ENCODE data around the gene ENOX2. TPM values are rescaled to one million over a fixed set of nuclear protein-coding genes. Genes with fewer than 3 reads are reported as not detected.
"Not testable (repeated sequence)": the region's sequence is repeated elsewhere in the genome, so short reads cannot be mapped to it uniquely, and the experiment has no call there.

The ENOX2 gene
- total RNA-seq, 1 donor from 2014 or later: 14.0 TPM

- Mint-ChIP-seq H3K9me3 (ENCODE audit: unreplicated experiment) (no peaks in the 10 kb centered on the region), H3K27ac (ENCODE audit: unreplicated experiment) (no peak overlapping the region), H3K4me3 (ENCODE audit: unreplicated experiment) (no peak overlapping the region), H3K27me3 (ENCODE audit: unreplicated experiment) (no peaks in the 10 kb centered on the region), H3K4me1 (ENCODE audit: unreplicated experiment) (peaks cover 21% of the 10 kb centered on the region), H3K36me3 (ENCODE audit: low read depth, unreplicated experiment) (no peaks in the 10 kb centered on the region)
- no peak for DNase-seq (ENCODE audit: low spot score)
- no peak for TF ChIP-seq CTCF (IDR thresholded peaks at IDR 0.05; ENCODE audit: unreplicated experiment)
These were observed 73.2 kb downstream of the ENOX2 start for GRCh38 chrX:130829526-130830515.

- H3K27me3 Mint-ChIP-seq (ENCODE audit: unreplicated experiment): no peaks in the 10 kb centered on the region
- H3K4me1 Mint-ChIP-seq (ENCODE audit: unreplicated experiment): peaks cover 15% of the 10 kb centered on the region
- no peak for TF ChIP-seq CTCF (IDR thresholded peaks at IDR 0.05; ENCODE audit: unreplicated experiment)
- H3K27ac Mint-ChIP-seq (ENCODE audit: unreplicated experiment): no peak overlapping the region
- H3K9me3 Mint-ChIP-seq (ENCODE audit: unreplicated experiment): no peaks in the 10 kb centered on the region
- DNase-seq (ENCODE audit: low spot score): no peak
- H3K36me3 Mint-ChIP-seq (ENCODE audit: low read depth, unreplicated experiment): no peaks in the 10 kb centered on the region
- H3K4me3 Mint-ChIP-seq (ENCODE audit: unreplicated experiment): no peak overlapping the region
These were observed 74.4 kb downstream of the ENOX2 start for GRCh38 chrX:130828641-130829040.

- no peak for DNase-seq (ENCODE audit: low spot score)
- Mint-ChIP-seq H3K4me1 (ENCODE audit: unreplicated experiment) (peaks cover 6% of the 10 kb centered on the region), H3K4me3 (ENCODE audit: unreplicated experiment) (no peak overlapping the region), H3K27ac (ENCODE audit: unreplicated experiment) (no peak overlapping the region), H3K36me3 (ENCODE audit: low read depth, unreplicated experiment) (no peaks in the 10 kb centered on the region), H3K27me3 (ENCODE audit: unreplicated experiment) (no peaks in the 10 kb centered on the region), H3K9me3 (ENCODE audit: unreplicated experiment) (no peaks in the 10 kb centered on the region)
- no peak for TF ChIP-seq CTCF (IDR thresholded peaks at IDR 0.05; ENCODE audit: unreplicated experiment)
These were observed 75.4 kb downstream of the ENOX2 start for GRCh38 chrX:130827648-130828047.

- H3K4me1 Mint-ChIP-seq (ENCODE audit: unreplicated experiment): no peaks in the 10 kb centered on the region
- no peaks in the 10 kb centered on the region for H3K27me3 Mint-ChIP-seq (ENCODE audit: unreplicated experiment)
- H3K27ac Mint-ChIP-seq (ENCODE audit: unreplicated experiment): no peak overlapping the region
- TF ChIP-seq CTCF (IDR thresholded peaks at IDR 0.05; ENCODE audit: unreplicated experiment): no peak
- H3K9me3 Mint-ChIP-seq (ENCODE audit: unreplicated experiment): no peaks in the 10 kb centered on the region
- no peak overlapping the region for H3K4me3 Mint-ChIP-seq (ENCODE audit: unreplicated experiment)
- no peaks in the 10 kb centered on the region for H3K36me3 Mint-ChIP-seq (ENCODE audit: low read depth, unreplicated experiment)
- DNase-seq (ENCODE audit: low spot score): no peak
These were observed 76.8 kb downstream of the ENOX2 start for GRCh38 chrX:130826249-130826648.

- Mint-ChIP-seq H3K4me3 (ENCODE audit: unreplicated experiment) (no peak overlapping the region), H3K27ac (ENCODE audit: unreplicated experiment) (no peak overlapping the region), H3K36me3 (ENCODE audit: low read depth, unreplicated experiment) (no peaks in the 10 kb centered on the region), H3K4me1 (ENCODE audit: unreplicated experiment) (no peaks in the 10 kb centered on the region), H3K27me3 (ENCODE audit: unreplicated experiment) (no peaks in the 10 kb centered on the region), H3K9me3 (ENCODE audit: unreplicated experiment) (no peaks in the 10 kb centered on the region)
- no peak for DNase-seq (ENCODE audit: low spot score)
- no peak for TF ChIP-seq CTCF (IDR thresholded peaks at IDR 0.05; ENCODE audit: unreplicated experiment)
These were observed 77.5 kb downstream of the ENOX2 start for GRCh38 chrX:130825525-130825924.

GRCh38 chrX:130819367-130819766 is 83.6 kb downstream of the ENOX2 start:
- H3K27me3 Mint-ChIP-seq (ENCODE audit: unreplicated experiment); H3K4me1 Mint-ChIP-seq (ENCODE audit: unreplicated experiment); H3K36me3 Mint-ChIP-seq (ENCODE audit: low read depth, unreplicated experiment); H3K4me3 Mint-ChIP-seq (ENCODE audit: unreplicated experiment); DNase-seq (ENCODE audit: low spot score); H3K9me3 Mint-ChIP-seq (ENCODE audit: unreplicated experiment); H3K27ac Mint-ChIP-seq (ENCODE audit: unreplicated experiment): not testable (repeated sequence)

GRCh38 chrX:130813932-130814331 is 89.1 kb downstream of the ENOX2 start:
- H3K27me3 Mint-ChIP-seq (ENCODE audit: unreplicated experiment); H3K27ac Mint-ChIP-seq (ENCODE audit: unreplicated experiment); DNase-seq (ENCODE audit: low spot score); H3K4me3 Mint-ChIP-seq (ENCODE audit: unreplicated experiment); H3K36me3 Mint-ChIP-seq (ENCODE audit: low read depth, unreplicated experiment); H3K9me3 Mint-ChIP-seq (ENCODE audit: unreplicated experiment); H3K4me1 Mint-ChIP-seq (ENCODE audit: unreplicated experiment): not testable (repeated sequence)
